Stimulated activated CD4-positive, alpha-beta T cell treated with anti-CD3 and anti-CD28 coated beads, Interleukin-4, amount 100 ng/mL, for 1 hour (primary cell): ENCODE measurements around the gene ANAPC2.

Experiments used
- DNase-seq: peaks from one replicate; pipeline ENCODE4 v3.0.0-alpha.2; 2020

ANAPC2 gene

DNA sequence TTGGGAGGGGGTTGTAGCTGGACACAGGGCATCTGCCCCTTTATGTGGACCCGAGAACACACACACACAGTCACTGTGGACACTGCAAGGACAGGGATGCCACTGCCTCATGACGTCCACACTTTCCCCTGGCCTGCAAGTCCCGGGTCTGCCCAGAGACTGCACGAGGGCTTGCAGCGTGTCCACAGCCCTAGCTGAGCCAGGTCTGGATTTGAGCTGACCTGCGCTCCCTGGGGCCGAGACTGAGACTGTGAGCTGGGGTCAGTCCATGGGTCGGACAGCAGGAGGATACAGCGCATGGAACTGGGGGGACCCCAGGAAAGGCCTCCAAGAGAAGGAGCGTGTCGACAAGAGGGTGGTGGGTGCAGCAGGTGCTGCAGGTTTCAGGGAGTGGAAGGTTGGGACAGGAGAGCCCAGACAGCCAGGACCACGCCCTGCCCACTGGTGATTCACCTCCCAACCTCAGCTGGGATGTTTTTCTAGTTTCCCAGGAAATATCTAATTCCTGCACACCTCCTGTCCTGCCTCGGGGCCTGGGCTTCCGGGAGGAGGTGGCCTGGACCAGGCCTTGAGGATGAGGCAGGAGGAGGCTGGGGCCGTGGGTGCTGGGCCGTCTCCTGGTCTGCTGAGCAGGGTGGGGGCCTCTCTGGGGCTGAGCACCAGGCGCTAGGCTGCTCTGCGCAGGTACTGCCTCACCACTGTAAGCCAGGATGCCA, 38.1 kb upstream of the ANAPC2 start:
- DNase-seq, result no peak

DNA sequence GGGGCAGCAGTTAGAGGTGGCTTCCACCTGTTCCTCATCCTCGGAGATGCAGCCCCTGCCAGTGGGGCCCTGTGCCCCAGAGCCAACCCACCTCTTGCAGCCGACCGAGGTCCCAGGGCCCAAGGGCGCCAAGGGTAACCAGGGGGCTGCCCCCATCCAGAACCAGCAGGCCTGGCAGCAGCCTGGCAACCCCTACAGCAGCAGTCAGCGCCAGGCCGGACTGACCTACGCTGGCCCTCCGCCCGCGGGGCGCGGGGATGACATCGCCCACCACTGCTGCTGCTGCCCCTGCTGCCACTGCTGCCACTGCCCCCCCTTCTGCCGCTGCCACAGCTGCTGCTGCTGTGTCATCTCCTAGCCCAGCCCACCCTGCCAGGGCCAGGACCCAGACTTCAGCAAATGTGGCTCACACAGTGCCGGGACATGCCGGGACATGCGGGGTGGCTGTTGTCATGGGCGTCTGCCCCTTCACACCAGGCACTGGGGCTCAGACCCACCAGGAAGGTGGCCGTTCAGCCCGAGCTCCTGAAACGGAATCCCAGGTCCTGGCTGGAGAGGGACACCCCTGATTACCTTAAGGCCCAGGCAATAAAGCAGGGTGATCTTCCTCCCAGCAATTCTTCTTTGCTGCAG, 37.5 kb upstream of the ANAPC2 start:
- DNase-seq, result no peak

DNA sequence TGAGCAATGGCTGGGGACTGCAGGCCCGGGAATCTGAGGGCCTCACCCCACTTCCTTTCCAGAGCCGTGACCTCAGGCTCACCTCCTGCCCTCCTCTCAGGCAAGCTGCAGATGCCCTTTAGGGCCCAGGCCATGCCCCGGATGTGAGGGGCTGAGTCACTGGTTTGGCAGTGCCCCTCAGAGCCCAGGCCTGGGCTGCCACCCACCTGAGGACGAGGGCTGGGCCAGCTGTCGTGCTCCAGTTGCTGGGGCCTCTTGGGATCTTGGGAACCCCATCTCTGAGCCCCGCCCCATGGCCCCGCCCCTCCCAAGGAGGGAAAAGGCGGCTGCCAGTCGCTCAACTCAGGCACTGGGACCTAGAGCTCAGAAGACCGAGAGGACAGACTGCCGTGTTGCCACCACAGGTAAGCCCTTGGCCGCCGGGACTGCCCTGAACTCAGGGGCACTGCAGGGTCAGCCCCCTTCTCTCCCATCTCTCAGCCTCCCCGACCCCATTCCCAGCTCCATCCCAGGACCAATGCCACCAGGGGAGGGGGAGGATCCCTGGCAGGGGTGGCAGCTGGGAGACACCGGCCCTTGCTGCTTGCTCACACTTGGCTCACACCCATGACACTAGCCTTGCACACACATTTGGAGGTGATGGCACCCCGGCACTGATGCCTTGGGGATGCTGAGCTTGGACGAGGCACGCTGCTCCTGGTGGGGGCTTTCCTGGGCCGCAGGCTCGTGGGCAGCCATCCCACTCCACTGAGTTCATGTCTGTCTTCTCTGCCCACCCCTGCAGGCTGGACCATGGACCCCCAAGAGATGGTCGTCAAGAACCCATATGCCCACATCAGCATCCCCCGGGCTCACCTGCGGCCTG, 36.7 kb upstream of the ANAPC2 start, which contains the start of gene CYSRT1:
Gene CYSRT1 (plus strand): TSS at position 345 of the 865 bp plus-strand sequence. CDS start 448 bp downstream, at position 793.
- no peak for DNase-seq

DNA sequence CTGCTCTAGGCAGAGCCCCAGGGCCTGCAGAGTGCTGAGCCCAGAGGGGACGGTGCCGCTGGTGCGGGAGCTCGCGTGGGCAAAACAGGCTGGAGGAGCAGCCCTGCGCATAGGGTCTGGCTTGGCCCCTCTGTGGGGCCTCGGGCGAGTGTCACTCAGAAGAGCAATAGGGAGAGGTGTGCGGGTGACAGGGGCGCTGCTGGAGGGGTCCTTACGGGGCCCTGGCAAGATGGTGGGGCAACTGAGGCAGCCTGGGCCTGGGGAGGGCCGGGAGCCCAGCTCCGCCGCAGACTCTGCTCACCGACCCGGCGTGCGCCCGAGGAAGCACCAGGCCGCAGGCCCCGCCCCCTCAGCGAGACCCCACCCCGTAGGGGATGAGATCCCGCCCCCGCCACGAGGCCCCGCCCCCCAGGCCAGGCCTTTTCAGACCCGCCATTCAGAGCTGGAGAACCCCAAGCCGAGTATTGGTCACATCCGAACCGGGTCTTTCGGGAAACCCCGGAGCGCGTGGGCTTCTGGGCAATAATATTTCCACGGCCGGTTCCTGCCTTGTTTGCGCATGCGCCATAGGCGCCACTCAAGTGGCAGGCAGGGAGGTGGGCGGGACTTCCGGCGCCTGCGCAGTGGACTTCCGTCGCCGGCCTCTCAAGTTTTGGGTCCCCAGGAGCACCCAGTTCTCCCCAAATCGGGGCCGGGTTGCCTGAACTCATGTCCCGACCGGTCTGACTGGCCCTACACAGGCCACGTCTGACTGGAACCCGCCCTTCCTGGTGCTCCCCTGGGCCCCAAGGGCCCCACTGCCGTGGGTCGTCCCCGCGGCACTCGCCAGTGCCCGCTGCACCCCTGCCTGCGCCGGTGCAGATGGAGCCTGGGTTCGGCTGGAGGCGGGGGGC, 35.0 kb upstream of the ANAPC2 start:
- DNase-seq, result peak; percentile 98

DNA sequence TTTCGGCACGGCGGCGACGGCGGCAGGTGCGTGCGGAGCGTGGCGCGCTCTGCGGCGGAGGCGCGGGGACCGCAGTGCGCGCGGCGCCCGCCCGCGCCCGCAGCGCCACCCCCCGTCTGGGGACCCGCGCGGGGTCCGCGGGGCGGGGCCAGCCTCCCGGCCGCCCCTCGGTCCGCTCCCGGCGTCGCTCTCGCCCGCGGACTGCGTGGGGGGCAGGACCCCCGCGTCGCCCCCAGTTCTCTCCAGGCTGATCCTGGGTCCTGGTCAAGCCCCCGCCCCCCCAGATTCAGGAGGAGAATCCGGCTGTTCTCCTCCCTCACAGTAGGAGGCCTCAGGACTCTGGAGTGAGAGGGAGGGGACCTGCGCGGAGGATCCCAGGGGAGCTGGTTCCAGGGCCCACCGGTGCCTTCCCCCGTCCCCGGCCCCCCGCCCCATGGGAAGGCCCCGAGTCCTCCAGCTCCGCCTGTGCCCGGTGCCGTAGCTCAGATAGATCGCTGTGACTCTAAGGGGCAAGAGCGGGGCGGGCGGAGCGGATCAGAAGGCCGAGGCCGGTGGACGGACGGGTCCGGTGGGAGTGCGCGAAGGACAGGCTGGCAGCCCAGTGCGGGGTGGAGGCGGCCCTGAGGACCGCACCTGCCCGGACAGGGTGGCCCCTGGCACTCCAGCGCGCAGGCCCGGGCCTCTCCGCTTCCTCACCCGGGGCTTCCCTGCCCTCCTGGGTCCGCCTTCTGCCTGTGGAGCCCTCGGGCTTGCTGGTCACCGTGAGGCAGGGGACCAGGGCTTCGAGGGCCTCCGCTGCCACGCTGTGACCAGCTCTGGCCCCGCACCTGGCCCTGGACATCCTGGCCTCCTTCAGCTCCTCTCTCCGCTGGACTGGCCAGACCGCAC, 34.1 kb upstream of the ANAPC2 start, which contains the start of gene RNF208:
Gene RNF208 (minus strand): TSS at position 51 of the 888 bp plus-strand sequence. CDS start 1,028 bp downstream, outside the sequence.
- DNase-seq, result no peak

DNA sequence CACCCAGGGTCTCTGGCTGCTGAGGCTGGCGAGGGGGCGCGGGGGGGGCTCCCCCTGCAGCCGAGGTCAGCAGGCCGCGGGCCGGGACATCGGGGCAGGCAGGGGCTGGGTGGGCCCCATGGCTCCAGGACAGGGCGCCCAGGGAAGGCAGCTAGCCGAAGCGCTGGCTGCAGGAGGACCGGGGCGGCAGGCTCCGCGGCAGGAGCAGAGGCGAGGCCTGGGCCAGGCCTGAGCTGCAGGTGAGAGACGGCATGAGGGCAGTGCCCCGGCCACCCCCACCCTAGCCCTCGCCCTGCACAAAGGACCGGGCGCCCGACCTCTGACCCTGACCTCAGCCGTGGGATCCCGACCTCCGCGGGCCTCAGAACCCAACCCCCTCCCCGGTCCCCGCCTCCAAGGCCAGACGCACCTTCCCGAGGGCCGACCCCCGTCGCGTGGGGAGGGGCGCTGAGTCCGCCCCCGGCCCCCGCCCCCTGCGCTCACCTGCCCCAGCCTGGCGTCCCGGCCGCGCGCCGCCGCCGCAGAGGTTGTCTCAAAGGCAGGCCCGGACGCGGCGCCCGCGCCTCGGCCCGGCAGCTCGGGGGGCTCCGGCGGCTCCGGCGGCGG, 33.2 kb upstream of the ANAPC2 start:
- DNase-seq, result peak; percentile 42

DNA sequence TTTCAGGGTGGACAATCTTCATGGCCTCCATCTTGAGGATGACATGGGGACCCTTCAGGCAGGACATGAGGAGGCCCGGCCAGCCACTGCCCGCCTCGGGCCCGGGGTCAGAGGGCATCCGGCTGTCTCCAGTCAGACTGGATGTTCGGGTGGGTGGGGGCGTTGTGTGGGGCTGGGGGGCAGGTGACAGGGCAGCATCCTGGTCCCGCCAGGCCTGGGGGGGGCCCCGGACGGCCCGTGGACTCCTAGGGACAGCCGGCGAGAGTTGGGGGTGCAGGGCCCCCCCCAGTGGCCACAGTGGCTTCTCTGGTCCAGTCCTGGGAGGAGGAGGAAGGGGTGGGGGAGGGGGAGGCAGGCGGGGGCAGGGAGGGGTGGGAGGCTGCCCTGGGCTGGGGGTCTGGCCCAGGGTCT, 32.7 kb upstream of the ANAPC2 start:
- no peak for DNase-seq

DNA sequence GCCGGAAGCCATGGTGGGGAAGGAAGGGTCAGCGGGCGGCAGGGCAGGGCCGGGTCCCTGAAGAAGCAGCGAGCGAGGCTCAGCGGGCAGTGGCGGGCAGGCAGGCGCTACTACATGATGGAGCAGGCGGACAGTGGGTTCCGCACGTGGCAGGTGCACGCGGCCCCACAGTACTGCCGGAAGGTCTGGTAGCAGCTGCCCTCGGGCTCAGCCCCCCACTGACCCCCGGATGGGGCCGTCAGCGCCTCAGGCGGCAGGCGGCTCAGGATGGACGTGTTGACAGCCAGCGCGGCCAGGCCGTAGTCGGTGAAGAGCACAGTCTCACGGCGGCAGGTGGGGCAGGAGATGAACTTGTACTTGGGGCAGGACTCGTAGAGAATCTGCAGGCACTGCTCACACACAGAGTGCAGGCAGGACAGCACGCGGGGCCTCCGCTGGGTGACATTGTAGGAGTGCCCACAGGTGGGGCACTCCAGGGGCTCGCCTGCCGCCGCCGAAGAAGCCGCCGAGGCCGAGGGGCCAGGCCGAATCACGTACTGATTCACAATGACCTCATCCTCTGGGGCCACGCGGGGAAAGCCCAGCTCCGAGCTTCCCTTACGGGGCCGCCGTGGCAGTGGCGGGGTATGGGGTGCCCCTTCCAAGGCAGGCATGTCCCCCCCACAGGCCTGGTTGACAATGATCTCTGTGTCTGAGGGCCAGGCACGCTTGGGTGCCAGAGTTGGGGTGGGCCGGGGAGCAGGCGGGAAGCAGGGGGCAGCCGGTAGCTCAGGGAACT, 32.1 kb upstream of the ANAPC2 start:
- DNase-seq, result no peak

DNA sequence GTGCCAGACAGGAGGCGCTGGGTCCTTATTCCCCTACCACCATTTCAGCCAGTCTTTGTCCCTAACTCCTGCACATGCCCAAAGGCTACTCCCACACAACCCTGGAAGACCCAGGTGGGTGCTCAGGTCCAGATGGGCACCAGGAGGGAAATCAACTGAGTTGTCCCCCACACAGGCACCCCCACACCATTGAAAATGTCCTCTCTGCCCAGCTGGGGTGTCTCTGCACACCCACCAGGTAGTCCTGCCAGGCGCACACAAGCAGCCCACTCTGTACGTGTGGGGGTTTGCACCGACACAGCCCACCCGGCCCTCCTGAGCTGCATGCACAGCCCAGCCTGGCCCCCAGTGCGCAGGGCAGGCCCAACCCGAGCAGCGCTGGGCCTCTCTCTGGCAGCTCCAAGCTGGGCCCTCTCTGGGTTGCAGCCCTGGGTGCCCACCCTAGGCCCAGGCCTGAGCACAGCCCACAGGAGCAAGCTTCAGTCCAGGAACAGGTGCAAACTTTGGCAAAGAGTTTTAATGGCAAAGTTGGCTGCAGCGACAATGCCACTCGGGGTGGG, 31.5 kb upstream of the ANAPC2 start:
- no peak for DNase-seq

DNA sequence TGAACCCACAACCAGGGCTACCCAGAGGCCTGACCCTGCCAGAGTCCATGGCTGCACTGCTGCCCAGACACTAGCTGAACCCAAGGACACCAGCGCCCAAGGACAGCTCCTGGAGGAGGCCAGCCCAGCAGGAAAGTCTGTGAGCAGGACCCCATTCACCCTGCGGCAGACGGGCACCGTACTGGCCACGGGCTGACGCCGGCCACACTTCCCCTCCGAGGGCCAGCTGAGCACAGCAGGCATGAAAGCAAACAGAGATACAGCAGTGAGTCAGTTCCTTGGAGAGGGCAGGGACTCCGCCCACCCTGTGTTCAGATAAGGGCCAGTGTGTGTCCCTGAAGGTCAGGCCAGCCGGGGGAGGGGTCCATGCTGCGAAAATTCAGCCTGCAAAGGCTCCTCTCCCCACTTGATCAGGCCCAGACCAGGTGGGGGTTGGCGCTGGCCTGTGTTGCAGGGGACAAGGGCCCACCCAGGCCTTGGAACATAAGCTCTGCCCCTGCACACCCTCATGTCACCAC, 30.5 kb upstream of the ANAPC2 start:
- no peak for DNase-seq

DNA sequence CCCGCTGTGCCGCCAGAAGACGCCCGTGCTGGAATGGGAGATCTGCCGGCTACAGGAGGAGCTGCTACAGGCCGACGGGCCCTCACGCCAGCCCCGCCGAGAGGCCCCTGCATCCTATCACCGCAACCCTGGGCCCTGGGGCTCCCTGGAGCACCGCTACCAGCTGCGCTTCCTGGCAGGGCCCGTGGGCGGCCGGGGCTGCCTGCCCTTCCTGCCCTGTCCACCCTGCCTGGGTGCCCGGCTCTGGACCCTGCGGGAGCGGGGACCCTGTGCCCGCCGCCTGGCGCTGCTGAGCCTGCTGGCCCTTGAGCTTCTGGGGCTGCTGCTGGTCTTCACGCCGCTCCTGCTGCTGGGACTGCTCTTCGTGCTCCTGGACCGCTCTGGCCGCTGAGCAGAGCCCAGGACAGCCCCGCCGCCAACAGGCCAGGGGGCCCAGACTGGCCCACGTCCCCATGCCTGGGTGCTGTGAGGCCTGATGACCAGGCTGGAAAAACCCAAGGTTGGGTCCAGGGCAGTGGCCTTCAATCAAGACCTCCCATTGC, 29.9 kb upstream of the ANAPC2 start:
- no peak for DNase-seq

DNA sequence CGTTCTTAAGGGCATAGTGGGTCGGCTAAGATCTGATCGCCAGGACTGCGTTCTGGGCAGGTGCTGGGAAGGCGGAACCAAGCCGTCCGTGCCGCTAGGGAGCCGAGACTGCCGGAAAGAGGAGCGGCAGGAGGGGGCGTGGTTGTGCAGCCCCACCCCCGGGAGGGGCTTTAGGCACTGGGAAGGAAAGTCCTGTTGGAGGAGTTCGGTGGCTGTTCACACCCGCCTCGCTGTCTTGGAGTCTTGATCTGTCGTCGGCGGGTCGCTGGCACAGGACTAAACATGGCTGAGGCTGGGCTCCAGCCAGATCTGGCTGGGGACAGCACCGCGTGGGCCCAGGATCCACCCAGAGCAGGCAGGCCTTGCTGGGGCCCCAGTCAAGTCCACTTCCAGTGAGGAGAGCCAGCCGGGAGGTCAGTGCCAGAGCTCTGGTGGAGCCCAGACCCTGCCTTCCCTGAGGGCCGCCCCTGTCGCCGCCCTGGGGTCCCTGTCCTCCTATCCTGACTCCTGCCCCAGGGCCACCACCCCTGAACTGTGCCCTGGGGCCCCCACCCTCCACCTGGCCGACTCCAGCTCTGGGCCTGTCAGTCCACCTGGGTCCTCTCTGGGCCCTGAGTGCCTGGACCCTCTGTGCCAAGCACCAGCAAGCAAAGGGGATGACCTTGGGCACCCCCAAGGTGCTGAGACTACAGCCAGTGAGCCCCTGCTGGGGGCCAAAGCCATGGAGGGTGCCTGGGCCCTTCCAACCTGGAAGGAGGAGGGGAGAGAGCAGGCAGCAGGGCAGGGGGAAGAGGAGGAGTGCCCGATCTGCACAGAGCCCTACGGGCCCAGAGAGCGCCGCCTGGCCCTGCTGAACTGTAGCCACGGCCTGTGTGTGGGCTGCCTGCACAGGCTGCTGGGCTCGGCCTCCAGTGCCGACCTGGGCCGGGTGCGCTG, 29.2 kb upstream of the ANAPC2 start:
- no peak for DNase-seq

DNA sequence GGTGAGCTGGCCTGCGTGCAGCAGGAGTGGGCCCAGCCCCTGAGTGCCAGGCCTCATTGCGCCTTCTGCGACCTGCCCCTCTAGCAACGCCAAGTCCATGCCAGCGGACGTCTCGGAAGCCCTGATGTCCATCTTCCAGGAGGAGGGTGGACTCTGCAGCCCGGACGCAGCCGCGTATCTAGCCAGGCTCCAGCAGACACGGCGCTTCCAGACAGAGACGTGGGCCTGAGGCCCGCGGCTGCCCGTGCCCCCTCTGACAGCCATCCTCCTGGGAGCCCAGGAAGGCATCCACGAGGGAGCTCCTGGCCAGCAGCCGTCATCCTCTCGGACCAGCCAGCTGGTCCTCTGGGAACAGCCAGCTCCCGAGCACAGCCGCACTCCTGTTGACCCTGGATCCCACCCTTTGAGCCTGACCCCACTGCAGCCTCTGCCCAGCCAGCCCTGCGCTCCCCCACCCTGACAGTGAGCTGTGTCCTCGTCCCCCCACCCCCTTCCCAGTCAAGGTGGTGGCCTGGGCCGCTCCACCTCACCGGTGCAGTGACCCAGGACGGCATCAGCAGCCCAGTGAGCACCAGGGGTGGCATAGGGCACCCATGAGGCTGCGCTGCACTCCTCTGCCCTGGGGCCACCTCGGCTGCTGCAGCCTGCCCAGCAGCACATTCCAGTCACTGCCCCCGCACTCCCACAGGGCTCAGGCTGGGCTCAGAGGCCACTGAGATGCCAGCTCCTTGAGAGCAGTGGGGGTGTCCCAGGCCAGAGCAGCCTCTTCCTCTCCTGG, 28.0 kb upstream of the ANAPC2 start:
- no peak for DNase-seq

DNA sequence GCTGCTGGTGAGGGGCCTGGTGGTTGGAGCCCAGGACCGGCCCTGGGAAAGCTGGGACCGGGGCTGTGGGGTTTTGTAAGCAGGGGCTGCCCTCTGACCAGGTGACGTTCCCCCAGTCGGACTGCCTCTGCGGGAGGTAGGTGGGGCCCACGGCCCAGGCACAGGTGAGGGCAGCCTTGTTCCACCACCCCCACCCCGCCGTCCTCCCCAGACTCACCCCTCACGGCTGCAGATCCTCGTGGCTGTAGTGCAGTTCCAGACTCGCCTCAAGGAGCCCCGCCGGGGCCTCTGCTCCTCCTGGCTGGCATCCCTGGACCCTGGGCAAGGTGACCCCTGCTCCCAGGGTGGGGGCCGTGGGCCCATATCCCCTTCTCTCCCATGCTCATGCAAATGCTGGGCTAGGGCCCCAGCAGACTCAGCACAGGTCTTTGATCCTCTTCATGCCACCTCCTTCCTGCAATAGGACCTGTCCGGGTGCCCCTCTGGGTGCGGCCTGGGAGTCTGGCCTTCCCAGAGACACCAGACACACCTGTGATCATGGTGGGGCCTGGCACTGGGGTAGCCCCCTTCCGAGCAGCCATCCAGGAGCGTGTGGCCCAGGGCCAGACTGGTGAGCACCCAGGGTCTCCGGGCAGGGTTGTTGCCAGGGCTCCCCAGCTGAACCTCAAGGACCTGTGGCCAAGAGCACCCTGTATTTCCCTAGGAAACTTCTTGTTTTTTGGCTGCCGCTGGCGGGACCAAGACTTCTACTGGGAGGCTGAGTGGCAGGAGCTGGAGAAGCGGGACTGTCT, 27.0 kb upstream of the ANAPC2 start:
- DNase-seq, result no peak

DNA sequence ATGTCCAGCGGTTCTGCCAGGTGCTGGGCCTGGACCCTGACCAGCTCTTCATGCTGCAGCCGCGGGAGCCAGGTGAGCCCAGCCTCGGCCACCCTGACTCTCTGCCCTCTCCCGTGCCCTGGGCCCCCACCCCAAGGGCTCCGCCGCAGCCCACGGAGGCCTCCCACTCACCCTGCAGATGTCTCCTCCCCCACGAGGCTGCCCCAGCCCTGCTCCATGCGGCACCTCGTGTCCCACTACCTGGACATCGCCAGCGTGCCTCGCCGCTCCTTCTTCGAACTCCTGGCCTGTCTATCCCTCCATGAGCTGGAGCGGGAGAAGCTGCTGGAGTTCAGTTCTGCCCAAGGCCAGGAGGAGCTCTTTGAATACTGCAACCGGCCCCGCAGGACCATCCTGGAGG, 26.3 kb upstream of the ANAPC2 start:
- DNase-seq, result no peak
